T-cell (primary cell): ENCODE results near the gene CHI3L1. TPM values are rescaled to one million over a fixed set of nuclear protein-coding genes. Genes with fewer than 3 reads are reported as not detected.
A peak's percentile ranks its signal among the peaks of the same experiment; 100 is the strongest.

Experiments used
- ATAC-seq, 4 experiments: fragments of 200-7000 bp in 3 of 4; fragments of 150-1000 bp in 1 of 4; cut with Tn5 transposase; replicated peaks in 1 of 4; 1 replicate in 3 of 4; 2 replicates in 1 of 4; pipeline ENCODE4 v1.10.0; 2021; ENCODE audit warnings: moderate library complexity in 3 of 4, mild to moderate bottlenecking in 2 of 4, moderate number of reproducible peaks in 1 of 4
- CTCF ChIA-PET, 2 donors: fragments of 300-600 bp; sonication (Branson Sonifier 250); formaldehyde crosslinking; loops; one replicate each; lab custom pipeline; 2022; ENCODE audit warnings: antibody characterized with exemption in 2 of 2; lab: Charles Lee
- POLR2A ChIA-PET, 2 donors: fragments of 300-600 bp; sonication (Branson Sonifier 250); formaldehyde crosslinking; loops; one replicate each; lab custom pipeline; 2022; ENCODE audit warnings: antibody characterized with exemption in 2 of 2; lab: Charles Lee
- DNase-seq, 35 experiments: peaks; one replicate each; pipeline versions ENCODE4 v3.0.0 to v3.0.0-alpha.2; 2013 to 2023
- H3K27ac ChIP-seq: one replicate; pipeline ENCODE4 v1.5.1; 2013; ENCODE audit warnings: low read length
- H3K27me3 ChIP-seq, 2 experiments: replicated peaks in 1 of 2; 1 replicate in 1 of 2; 2 replicates in 1 of 2; pipeline versions ENCODE4 v1.6.1 to v1.7.0; 2013; ENCODE audit warnings: low read length in 1 of 2, mixed read lengths in 1 of 2; ENCODE audit not compliant: control insufficient read depth in 2 of 2, insufficient read depth in 2 of 2; ENCODE audit errors: extremely low read depth in 1 of 2
- H3K36me3 ChIP-seq, 2 donors: 1 replicate in 1 of 2; 2 replicates in 1 of 2; pipeline versions ENCODE4 v1.6.1 to v1.7.0; 2013; ENCODE audit warnings: low read length in 1 of 2; ENCODE audit not compliant: control insufficient read depth in 2 of 2, insufficient read depth in 1 of 2; ENCODE audit errors: extremely low read depth in 1 of 2
- H3K4me1 ChIP-seq, 2 experiments: 1 replicate in 1 of 2; 2 replicates in 1 of 2; pipeline versions ENCODE4 v1.6.1 to v1.7.0; 2013; ENCODE audit warnings: low read length in 2 of 2, mixed read lengths in 1 of 2; ENCODE audit not compliant: insufficient read depth in 2 of 2, control insufficient read depth in 1 of 2; ENCODE audit errors: extremely low read depth in 1 of 2
- H3K4me3 ChIP-seq, 2 donors: 1 replicate in 1 of 2; 2 replicates in 1 of 2; pipeline versions ENCODE4 v1.5.1 to v1.7.0; 2013; ENCODE audit warnings: mild to moderate bottlenecking in 2 of 2, low read length in 1 of 2, moderate library complexity in 1 of 2; ENCODE audit not compliant: control insufficient read depth in 1 of 2; ENCODE audit errors: extremely low read depth in 1 of 2
- H3K9me3 ChIP-seq: 2 replicates; pipeline ENCODE4 v1.7.0; 2013
- H3K27ac Mint-ChIP-seq, 2 donors: one replicate each; pipeline ENCODE4 v1.8.0; 2020 to 2021; ENCODE audit warnings: mild to moderate bottlenecking in 2 of 2, mixed read lengths in 2 of 2
- H3K27me3 Mint-ChIP-seq, 2 donors: one replicate each; pipeline ENCODE4 v1.8.0; 2021 to 2022; ENCODE audit warnings: mixed read lengths in 2 of 2
- H3K36me3 Mint-ChIP-seq: one replicate; pipeline ENCODE4 v1.8.0; 2021; ENCODE audit warnings: mixed read lengths
- H3K4me1 Mint-ChIP-seq, 3 donors: one replicate each; pipeline ENCODE4 v1.8.0; 2020 to 2022; ENCODE audit warnings: mixed read lengths in 3 of 3, mild to moderate bottlenecking in 1 of 3
- H3K4me3 Mint-ChIP-seq, 3 donors: one replicate each; pipeline ENCODE4 v1.8.0; 2020 to 2022; ENCODE audit warnings: mild to moderate bottlenecking in 3 of 3, mixed read lengths in 3 of 3, moderate library complexity in 3 of 3
- H3K9me3 Mint-ChIP-seq, 3 donors: one replicate each; pipeline ENCODE4 v1.8.0; 2020 to 2022; ENCODE audit warnings: mixed read lengths in 3 of 3
- WGBS: methylation state at CpG from one replicate; pipeline ENCODE4 v1.1.5; 2013; ENCODE audit warnings: missing lambda C conversion rate; ENCODE audit not compliant: insufficient coverage; 5-methylcytosine and 5-hydroxymethylcytosine counted together
- total RNA-seq, 35 experiments: library from RNA in 6 of 35; stranded (reverse) in 6 of 35; fragments of 120-200 nt in 1 of 35; gene quantifications; one replicate each; pipeline versions ENCODE4 v1.2.1 to v1.2.4 and lab custom pipeline; 2013 to 2026

The CHI3L1 gene
- total RNA-seq, 5 donors from 2014 or later (not counting 1 experiment from before 2014, with no cell fraction given): 0.20 to 0.30 TPM; not detected in 3

DNA sequence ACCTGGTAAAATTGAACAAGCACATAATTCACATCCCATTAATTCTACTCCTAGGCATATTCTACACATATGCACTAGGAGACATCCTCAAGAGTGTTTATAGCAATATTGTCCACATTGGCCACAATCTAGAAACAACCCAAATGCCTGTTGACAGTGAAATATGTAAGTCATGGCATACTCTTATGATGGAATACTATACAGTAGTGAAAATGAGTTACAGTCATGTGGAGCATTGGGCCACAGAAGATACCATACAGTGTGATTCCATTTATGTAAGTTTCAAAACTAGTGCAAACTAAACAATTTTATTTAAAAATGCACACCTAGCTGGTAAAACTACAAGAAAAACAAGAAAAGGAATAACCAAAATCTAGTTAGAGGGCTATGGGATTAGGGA is 23.8 kb upstream of the CHI3L1 start:
- CTCF ChIA-PET: no interaction called here
- Mint-ChIP-seq H3K36me3 (no peaks in the 10 kb centered on the region), H3K27ac (no peak overlapping the region), H3K9me3 (no peaks in the 10 kb centered on the region), H3K4me3 (no peak overlapping the region), H3K27me3 (peaks cover 2 to 4% of the 10 kb centered on the region in 2 donors), H3K4me1 (no peaks in the 10 kb centered on the region)
- H3K4me3 ChIP-seq: no peak overlapping the region
- POLR2A ChIA-PET: interaction anchor here in 1 of 2 donors (0.5 kb wide), 1 partner anchor 146 kb away, joined by 3 read pairs; no protein-coding TSS in a partner anchor
- no peaks in the 10 kb centered on the region for H3K9me3 ChIP-seq
- no peaks in the 10 kb centered on the region for H3K4me1 ChIP-seq
- no peak overlapping the region for H3K27ac ChIP-seq
- no peak for ATAC-seq
- peaks cover 0 to 14% of the 10 kb centered on the region in 2 experiments for H3K27me3 ChIP-seq
- H3K36me3 ChIP-seq: no peaks in the 10 kb centered on the region
- no peak for DNase-seq

DNA sequence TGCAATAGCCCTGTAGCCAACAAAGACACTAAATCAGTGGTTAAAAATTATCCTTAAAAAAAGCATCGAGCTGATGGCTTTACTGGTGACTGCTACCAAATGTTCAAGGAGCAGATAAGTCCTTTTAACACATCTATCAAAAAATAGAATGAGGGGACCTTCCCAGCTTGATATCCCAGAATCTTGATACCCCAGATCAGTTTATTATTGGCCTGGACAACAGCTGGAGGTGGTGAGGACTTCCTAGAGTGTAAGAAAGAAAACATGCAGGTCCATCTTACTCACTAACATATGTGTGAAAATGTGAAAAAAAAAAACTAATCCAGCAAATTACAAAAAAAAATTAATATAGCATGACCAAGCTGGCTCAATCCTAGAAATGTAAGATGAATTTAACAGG is 21.7 kb upstream of the CHI3L1 start:
- POLR2A ChIA-PET: interaction anchor here in 1 of 2 donors (0.5 kb wide), 1 partner anchor 374 kb away, joined by 4 read pairs; no protein-coding TSS in a partner anchor
- no peak overlapping the region for H3K27ac Mint-ChIP-seq
- CTCF ChIA-PET: no interaction called here

DNA sequence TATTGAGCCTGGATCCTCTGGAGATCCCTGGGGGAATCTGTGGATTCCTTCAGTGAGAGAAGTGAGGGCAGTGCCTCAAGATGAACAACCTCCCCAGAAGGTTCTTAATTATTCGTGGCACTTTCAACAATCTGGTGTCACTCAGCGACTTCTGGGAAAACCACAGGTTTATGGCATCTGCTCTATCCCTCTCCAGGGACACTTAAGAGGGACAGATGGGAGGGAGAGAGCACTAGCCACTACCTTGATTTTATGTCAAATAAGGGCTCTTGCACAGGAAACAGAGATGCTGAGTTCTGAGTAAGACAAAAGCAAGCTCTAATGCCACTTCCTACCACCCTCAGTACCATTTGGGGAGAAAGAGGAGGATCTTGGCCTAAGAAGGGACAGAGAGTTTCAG is 21.2 kb upstream of the CHI3L1 start:
- H3K9me3 ChIP-seq: no peaks in the 10 kb centered on the region
- POLR2A ChIA-PET: interaction anchor here in 1 of 2 donors (0.5 kb wide), 1 partner anchor 374 kb away, joined by 4 read pairs; no protein-coding TSS in a partner anchor
- Mint-ChIP-seq H3K27me3 (peaks cover under 1 to 5% of the 10 kb centered on the region in 2 donors), H3K27ac (no peak overlapping the region), H3K9me3 (no peaks in the 10 kb centered on the region), H3K36me3 (no peaks in the 10 kb centered on the region), H3K4me1 (no peaks in the 10 kb centered on the region), H3K4me3 (no peak overlapping the region)
- DNase-seq (peak in 1 of 35 experiments; percentile 8), ATAC-seq (no peak)
- no peaks in the 10 kb centered on the region for H3K36me3 ChIP-seq
- no peaks in the 10 kb centered on the region for H3K4me1 ChIP-seq
- no peak overlapping the region for H3K27ac ChIP-seq
- whole genome bisulfite sequencing: no CpG with 5 or more reads among the region's 2 CpGs
- peaks cover 0 to 16% of the 10 kb centered on the region in 2 experiments for H3K27me3 ChIP-seq
- no peak overlapping the region for H3K4me3 ChIP-seq
- CTCF ChIA-PET: no interaction called here

More for the DNA sequence above, 21.7 kb upstream of the CHI3L1 start:
- Mint-ChIP-seq H3K36me3 (no peaks in the 10 kb centered on the region), H3K4me1 (no peaks in the 10 kb centered on the region), H3K9me3 (no peaks in the 10 kb centered on the region), H3K27me3 (peaks cover 4 to 5% of the 10 kb centered on the region in 2 donors), H3K4me3 (no peak overlapping the region)
- H3K4me3 ChIP-seq: no peak overlapping the region
- H3K36me3 ChIP-seq: no peaks in the 10 kb centered on the region
- ATAC-seq: no peak
- no peak for DNase-seq
- H3K4me1 ChIP-seq: no peaks in the 10 kb centered on the region
- H3K27ac ChIP-seq: no peak overlapping the region
- WGBS: no CpG with 5 or more reads among the region's 1 CpG
- H3K9me3 ChIP-seq: no peaks in the 10 kb centered on the region
- peaks cover 0 to 15% of the 10 kb centered on the region in 2 experiments for H3K27me3 ChIP-seq

DNA sequence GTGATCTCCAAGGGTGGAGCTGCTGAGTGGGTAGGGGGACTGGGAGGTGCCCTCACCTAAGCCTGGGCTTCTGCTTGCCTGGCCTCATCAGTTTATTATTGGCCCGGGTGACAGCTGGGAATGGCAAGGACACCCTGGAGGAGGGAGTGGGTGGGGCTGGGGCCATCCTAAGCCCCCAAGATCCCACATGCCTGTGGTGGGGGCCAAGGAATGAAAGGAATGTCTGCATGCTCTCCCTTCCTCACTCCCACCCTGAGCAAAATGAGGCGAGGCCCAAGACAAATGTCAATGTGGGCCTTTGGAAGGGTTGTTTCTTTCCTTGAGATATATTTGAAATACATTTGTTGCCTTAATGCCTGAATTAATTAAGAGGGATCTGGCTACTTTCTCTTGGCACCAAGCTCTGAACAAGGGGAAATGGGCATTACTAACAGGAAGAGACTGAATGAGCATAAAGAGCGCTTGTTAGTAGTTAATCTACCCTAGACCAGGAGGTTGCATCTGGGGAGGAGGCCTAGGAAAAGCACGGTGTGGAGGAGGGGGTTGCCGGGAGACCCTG is 19.7 kb upstream of the CHI3L1 start:
- 100% methylated on average over 1 of the region's 5 CpGs for WGBS
- Histone ChIP-seq H3K27me3 (peaks cover 0 to 23% of the 10 kb centered on the region in 2 experiments), H3K27ac (no peak overlapping the region), H3K4me3 (no peak overlapping the region), H3K9me3 (no peaks in the 10 kb centered on the region), H3K36me3 (no peaks in the 10 kb centered on the region), H3K4me1 (no peaks in the 10 kb centered on the region)
- ChIA-PET POLR2A (no interaction called here), CTCF (no interaction called here)
- DNase-seq (no peak), ATAC-seq (no peak)
- Mint-ChIP-seq H3K4me1 (no peaks in the 10 kb centered on the region), H3K36me3 (no peaks in the 10 kb centered on the region), H3K9me3 (no peaks in the 10 kb centered on the region), H3K27ac (no peak overlapping the region), H3K4me3 (no peak overlapping the region), H3K27me3 (peaks cover 4 to 15% of the 10 kb centered on the region in 2 donors)

DNA sequence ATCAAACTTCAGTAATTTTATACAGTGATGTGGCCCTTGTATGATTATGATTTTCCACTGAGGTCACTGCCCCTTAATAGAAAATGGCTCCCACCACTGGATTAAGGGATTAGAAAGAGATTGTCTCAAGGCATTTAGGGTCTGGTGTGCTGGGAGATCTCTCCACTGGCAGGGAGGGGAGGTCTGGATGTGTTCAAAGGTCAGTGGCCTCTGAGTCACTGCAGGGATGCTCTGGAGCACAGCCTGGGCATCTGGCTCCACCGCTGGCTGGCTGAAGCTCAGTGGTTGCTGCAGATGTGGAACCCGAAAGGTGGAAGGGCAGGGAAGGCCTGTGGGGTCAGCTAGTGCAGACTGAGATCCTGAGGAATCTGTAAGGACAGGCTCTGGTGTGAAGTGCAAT is 18.3 kb upstream of the CHI3L1 start:
- no peak overlapping the region for H3K27ac ChIP-seq
- H3K36me3 ChIP-seq: no peaks in the 10 kb centered on the region
- ATAC-seq (no peak), DNase-seq (no peak)
- H3K27me3 Mint-ChIP-seq: peaks cover 12 to 29% of the 10 kb centered on the region in 2 donors
- POLR2A ChIA-PET: no interaction called here
- H3K9me3 Mint-ChIP-seq: no peaks in the 10 kb centered on the region
- CTCF ChIA-PET: no interaction called here
- H3K4me1 ChIP-seq: no peaks in the 10 kb centered on the region
- H3K4me3 ChIP-seq: no peak overlapping the region
- no peaks in the 10 kb centered on the region for H3K4me1 Mint-ChIP-seq
- no peaks in the 10 kb centered on the region for H3K36me3 Mint-ChIP-seq
- no peaks in the 10 kb centered on the region for H3K9me3 ChIP-seq
- H3K27me3 ChIP-seq: peaks cover 0 to 23% of the 10 kb centered on the region in 2 experiments
- no peak overlapping the region for H3K4me3 Mint-ChIP-seq
- 50% methylated on average over 1 of the region's 2 CpGs for WGBS
- H3K27ac Mint-ChIP-seq: no peak overlapping the region

DNA sequence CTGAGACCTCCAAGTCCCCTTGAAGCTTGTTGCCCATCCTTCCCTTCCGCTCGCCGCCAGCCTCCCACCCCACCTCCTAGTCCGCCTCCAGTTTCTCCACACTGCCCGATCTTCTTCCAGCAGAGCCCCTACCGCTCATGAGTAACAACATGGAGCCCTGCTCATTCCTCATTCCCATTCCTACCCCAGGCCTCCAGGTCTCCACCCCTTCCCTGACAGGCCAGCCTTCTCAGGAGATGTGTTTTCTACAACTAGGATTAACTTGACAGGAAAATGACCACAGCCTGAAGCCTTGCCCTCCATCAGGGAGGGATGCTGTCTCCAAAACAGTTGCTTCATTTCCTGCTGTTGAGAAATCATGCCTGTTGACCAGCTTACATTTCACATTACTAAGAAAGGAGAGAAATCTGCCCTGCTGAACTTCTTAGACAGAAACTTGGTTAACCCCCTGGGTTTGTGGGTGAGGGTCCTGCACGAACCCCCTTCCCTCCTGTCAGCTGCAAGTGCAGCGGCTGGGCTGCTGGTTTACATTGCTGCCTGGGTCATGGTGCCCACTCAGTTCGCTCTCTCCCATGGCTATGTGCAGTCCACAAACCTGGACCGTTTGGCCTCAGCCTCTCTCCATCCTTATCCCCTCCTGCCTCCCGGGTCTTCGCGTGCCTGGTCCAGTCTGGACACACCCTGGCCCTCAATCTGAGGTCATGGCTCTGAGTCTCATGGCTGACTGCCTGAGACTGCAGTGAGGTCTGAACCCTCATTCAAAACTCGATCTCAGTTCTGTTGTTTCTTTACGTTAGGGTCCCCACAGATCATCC is 16.1 kb upstream of the CHI3L1 start:
- H3K36me3 Mint-ChIP-seq: no peaks in the 10 kb centered on the region
- 88% methylated on average over 13 of the region's 15 CpGs for WGBS
- Histone ChIP-seq H3K27ac (no peak overlapping the region), H3K27me3 (peaks cover 0 to 35% of the 10 kb centered on the region in 2 experiments), H3K4me3 (no peak overlapping the region), H3K9me3 (no peaks in the 10 kb centered on the region), H3K36me3 (no peaks in the 10 kb centered on the region), H3K4me1 (no peaks in the 10 kb centered on the region)
- H3K4me3 Mint-ChIP-seq: no peak overlapping the region
- peaks cover 12 to 33% of the 10 kb centered on the region in 2 donors for H3K27me3 Mint-ChIP-seq
- no peak overlapping the region for H3K27ac Mint-ChIP-seq
- POLR2A ChIA-PET: interaction anchor here in 1 of 2 donors (0.7 kb wide), 1 partner anchor 8 kb away, joined by 4 read pairs; no protein-coding TSS in a partner anchor
- no peaks in the 10 kb centered on the region for H3K4me1 Mint-ChIP-seq
- H3K9me3 Mint-ChIP-seq: no peaks in the 10 kb centered on the region
- DNase-seq (no peak), ATAC-seq (no peak)
- CTCF ChIA-PET: no interaction called here
